ENCODE data around the gene TRIM62. TPM values are rescaled to one million over a fixed set of nuclear protein-coding genes. Genes with fewer than 3 reads are reported as not detected.

TRIM62 gene
- total RNA-seq, 2 experiments from 2014 or later = 3.6 to 3.9 TPM

DNA sequence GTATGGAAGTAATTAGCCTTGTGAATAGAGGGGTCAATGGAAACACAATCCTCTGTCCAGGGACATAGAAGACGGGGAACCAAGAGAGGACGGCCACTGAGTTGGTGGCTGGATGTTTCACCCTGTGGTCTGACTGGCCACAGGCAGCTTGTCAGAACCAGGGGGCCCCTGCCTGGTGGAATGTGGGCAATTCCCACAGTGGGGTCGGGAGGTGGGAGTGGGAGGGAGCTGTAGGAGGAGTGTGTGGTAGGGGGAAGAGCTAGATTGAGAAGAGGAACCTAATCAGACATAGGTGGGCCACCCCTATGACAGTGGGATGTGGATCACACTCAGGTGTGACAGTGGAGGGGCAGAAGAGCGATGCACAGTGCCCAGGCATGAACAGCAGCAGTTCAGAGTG is 31.3 kb downstream of the TRIM62 start:
- Mint-ChIP-seq H3K4me3 (no peak overlapping the region), H3K27ac (no peak overlapping the region), H3K27me3 (no peaks in the 10 kb centered on the region), H3K36me3 (peaks cover 4% of the 10 kb centered on the region), H3K9me3 (no peaks in the 10 kb centered on the region), H3K4me1 (ENCODE audit: low read depth) (no peaks in the 10 kb centered on the region)
- CTCF ChIA-PET = interaction anchor here (1.3 kb wide), 1 partner anchor 55 kb away, joined by 3 read pairs; no protein-coding TSS in a partner anchor
- intact Hi-C loops (cut with micrococcal nuclease) = no loop called here
- POLR2A ChIA-PET = interaction anchor here (0.6 kb wide), 1 partner anchor 26 kb away, joined by 6 read pairs; no protein-coding TSS in a partner anchor
- DNase-seq = no peak

DNA sequence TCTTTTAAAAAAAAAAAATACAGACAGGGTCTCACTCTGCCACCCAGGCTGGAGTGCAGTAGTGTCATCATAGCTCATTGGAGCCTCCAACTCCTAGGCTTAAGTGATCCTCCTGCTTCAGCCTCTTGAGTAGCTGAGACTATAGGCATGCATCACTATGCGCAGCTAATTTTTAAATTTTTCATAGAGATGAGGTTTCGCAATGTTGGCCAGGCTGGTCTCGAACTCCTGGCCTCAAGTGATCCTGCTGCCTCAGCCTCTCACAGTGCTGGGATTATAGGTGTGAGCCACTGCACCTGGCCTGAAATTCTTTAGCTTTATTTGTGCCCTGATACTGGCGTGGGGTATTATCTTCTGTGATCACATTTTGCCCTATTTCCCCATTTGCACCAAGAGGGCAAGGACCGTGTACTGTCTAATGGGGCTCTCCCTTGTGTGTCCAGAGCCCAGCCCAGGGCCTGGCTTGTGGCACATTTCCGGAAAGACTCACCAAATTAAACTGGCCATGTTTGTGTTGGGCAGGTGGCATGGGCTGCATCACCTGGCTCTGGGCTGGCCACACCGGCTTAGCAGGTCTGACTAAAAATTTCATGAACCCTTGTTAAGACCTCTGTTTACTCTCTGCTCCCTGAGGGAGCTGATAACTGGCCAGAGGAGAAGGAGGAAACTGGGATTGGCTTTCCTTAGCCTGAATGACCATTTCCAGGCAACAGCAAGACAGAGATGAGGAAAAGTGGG is 32.2 kb downstream of the TRIM62 start:
- POLR2A ChIA-PET = no interaction called here
- no peak for DNase-seq
- peaks cover 4% of the 10 kb centered on the region for H3K36me3 Mint-ChIP-seq

DNA sequence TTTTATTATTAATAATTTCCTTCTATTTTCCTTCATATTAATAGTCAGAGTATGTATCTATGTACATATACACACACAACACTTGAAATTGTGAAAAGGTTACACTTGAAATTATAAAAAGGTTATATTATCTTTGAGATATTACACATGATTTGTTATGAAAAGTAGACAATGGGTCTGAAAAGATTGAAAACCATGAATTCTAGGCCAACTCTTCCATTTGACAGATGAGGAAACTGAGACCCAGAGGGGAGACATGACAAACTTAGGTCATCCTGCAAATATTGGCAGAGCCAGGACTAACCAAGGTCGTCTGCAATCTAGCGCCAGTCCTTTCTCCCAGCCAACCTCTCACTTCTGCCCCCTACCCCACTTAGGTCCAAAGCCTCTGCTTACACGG is 33.2 kb downstream of the TRIM62 start:
- Mint-ChIP-seq H3K36me3 (peaks cover 2% of the 10 kb centered on the region), H3K27ac (no peak overlapping the region), H3K4me3 (no peak overlapping the region), H3K9me3 (no peaks in the 10 kb centered on the region), H3K4me1 (ENCODE audit: low read depth) (no peaks in the 10 kb centered on the region), H3K27me3 (no peaks in the 10 kb centered on the region)
- CTCF ChIA-PET = interaction anchor here (1.0 kb wide), 1 partner anchor 14 kb away, joined by 3 read pairs; no protein-coding TSS in a partner anchor
- POLR2A ChIA-PET = no interaction called here
- no peak for DNase-seq
- intact Hi-C loops (cut with micrococcal nuclease) = no loop called here

More for the DNA sequence above, 32.2 kb downstream of the TRIM62 start:
- CTCF ChIA-PET = interaction anchor here (1.3 kb wide), 1 partner anchor 54 kb away, joined by 3 read pairs; no protein-coding TSS in a partner anchor
- Mint-ChIP-seq H3K27ac (no peak overlapping the region), H3K27me3 (no peaks in the 10 kb centered on the region), H3K9me3 (no peaks in the 10 kb centered on the region), H3K4me3 (no peak overlapping the region), H3K4me1 (ENCODE audit: low read depth) (no peaks in the 10 kb centered on the region)
- intact Hi-C loops (cut with micrococcal nuclease) = no loop called here

DNA sequence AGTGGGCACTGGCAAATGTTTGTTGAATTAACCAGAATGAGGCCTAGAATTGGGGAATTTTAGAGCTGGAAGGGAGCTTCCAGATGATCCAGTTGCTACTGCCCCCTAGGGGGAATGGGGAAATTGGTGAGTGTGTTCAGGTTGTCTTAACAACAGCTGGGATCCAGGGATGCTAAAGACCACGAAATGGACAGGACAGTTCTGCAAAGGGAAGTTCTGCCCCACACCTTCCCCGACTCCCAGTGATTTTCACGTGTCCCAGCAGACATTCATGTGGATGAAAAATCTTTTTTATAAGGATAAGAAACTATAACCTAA is 33.9 kb downstream of the TRIM62 start:
- intact Hi-C loops (cut with micrococcal nuclease) = no loop called here
- H3K4me1 Mint-ChIP-seq (ENCODE audit: low read depth) = no peaks in the 10 kb centered on the region
- POLR2A ChIA-PET = no interaction called here
- H3K36me3 Mint-ChIP-seq = peaks cover 2% of the 10 kb centered on the region
- H3K9me3 Mint-ChIP-seq = no peaks in the 10 kb centered on the region
- CTCF ChIA-PET = interaction anchor here (1.0 to 1.1 kb wide), 2 partner anchors 13 to 21 kb away, joined by 3 to 5 read pairs; no protein-coding TSS in a partner anchor
- H3K27me3 Mint-ChIP-seq = no peaks in the 10 kb centered on the region
- H3K27ac Mint-ChIP-seq = no peak overlapping the region
- no peak for DNase-seq
- no peak overlapping the region for H3K4me3 Mint-ChIP-seq

DNA sequence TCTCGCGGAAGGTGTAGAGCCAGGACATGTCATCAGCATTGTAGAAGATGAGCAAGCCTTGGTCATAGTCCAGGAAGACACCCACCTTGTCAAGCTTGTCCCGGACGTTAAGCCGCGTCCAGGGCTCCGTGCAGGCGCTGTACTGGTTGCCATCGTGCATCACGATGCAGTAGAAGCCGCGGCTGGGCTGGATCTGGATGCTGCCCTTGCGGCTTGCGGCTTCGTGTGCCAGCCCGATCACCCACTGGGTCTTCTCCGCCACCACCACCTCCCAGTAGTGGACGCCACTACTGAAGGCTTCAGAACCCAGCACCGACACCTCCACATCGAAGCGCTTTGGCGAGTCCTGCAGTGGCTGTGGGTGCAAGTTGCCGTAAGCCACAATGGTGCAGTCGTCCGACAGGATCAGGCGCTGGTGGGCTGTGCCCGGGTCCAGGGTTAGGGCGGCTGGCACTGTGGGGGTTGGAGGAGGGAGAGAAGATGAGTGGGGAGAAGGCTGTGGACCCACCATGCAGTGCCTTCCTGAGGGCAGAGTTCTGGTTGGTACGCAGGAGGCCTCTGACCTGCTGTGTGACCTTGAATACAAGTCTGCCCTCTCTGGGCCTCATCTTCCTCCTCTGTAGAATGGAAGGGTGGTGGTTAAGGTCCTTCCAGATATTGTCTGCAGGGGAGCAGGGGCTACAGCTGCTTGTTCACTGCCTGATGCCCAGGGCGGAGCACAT is 34.4 kb downstream of the TRIM62 start:
- intact Hi-C loops (cut with micrococcal nuclease) = no loop called here
- DNase-seq = no peak
- ChIA-PET POLR2A (no interaction called here), CTCF (interaction anchor here (1.0 to 1.1 kb wide), 2 partner anchors 12 to 20 kb away, joined by 3 to 5 read pairs; no protein-coding TSS in a partner anchor)
- no peaks in the 10 kb centered on the region for H3K27me3 Mint-ChIP-seq
- H3K36me3 Mint-ChIP-seq = peaks cover 2% of the 10 kb centered on the region
- no peak overlapping the region for H3K4me3 Mint-ChIP-seq
- no peaks in the 10 kb centered on the region for H3K4me1 Mint-ChIP-seq (ENCODE audit: low read depth)
- no peaks in the 10 kb centered on the region for H3K9me3 Mint-ChIP-seq
- no peak overlapping the region for H3K27ac Mint-ChIP-seq

DNA sequence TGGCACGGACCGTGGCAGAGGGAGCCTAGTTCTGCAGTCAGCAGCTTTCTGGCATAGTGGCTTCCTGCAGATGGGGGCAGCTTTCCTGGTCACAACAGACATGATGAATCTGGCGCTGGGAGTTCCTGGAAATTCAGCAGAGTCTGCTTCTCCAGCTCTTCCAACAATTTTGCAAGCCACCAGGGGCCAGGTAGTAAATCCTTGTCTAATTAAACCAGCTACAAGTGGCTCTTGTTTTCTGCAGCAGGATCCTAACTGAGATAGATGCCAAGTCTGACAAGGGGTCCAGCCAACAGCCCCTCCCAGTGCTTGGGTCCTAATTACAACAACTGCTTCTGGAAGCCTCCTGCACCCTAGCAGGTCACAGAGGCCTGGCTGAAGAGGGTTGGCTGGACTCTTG is 35.8 kb downstream of the TRIM62 start:
- DNase-seq = no peak
- no peak overlapping the region for H3K27ac Mint-ChIP-seq
- no peaks in the 10 kb centered on the region for H3K9me3 Mint-ChIP-seq
- no peaks in the 10 kb centered on the region for H3K27me3 Mint-ChIP-seq
- ChIA-PET POLR2A (no interaction called here), CTCF (interaction anchor here (1.2 to 1.3 kb wide), 2 partner anchors 50 to 150 kb away, joined by 3 to 7 read pairs; no protein-coding TSS in a partner anchor)
- peaks cover 2% of the 10 kb centered on the region for H3K36me3 Mint-ChIP-seq
- no peak overlapping the region for H3K4me3 Mint-ChIP-seq
- intact Hi-C loops (cut with micrococcal nuclease) = no loop called here
- peaks cover 4% of the 10 kb centered on the region for H3K4me1 Mint-ChIP-seq (ENCODE audit: low read depth)

DNA sequence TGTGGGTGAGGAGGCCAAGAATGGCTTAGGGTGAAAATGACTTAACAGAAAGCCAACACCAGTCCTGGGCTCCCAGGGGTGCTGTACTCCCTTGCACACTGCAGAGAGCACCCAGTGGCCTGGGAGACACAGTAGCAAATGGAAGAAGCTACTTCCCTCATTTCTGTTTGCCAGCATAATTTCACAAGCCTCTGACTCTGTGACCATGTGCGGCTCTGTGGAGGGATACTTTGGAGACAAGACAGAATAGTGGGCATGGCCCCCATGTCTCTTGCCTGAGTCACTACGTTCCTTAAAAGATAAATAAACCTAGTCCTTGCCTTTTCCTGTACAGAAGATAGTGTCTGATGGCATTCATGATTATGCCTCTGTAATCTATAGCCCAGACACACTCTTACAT is 38.1 kb downstream of the TRIM62 start:
- ChIA-PET CTCF (no interaction called here), POLR2A (no interaction called here)
- intact Hi-C loops (cut with micrococcal nuclease) = no loop called here
- Mint-ChIP-seq H3K36me3 (peaks cover 2% of the 10 kb centered on the region), H3K4me3 (no peak overlapping the region), H3K9me3 (no peaks in the 10 kb centered on the region), H3K27ac (no peak overlapping the region), H3K27me3 (no peaks in the 10 kb centered on the region), H3K4me1 (ENCODE audit: low read depth) (peaks cover 4% of the 10 kb centered on the region)
- DNase-seq = no peak

DNA sequence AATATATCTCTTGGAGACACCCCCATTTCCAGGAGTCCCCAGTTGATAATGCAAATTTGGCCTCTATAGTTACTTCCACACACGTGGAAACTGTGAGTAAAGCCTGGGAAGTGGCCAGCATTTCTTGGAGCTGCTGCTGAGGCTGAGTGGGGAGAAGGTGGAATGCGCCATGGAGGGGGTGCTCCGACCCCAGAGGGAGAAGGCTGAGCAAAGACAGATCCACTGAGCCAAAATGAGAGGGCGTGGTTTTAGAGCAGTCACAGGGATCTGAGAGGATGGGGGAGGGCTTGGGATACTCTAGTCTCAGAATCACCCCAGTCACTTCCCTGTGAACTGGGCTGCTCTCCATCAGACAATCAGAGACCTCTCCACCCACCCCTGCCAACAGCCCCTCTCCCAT is 38.7 kb downstream of the TRIM62 start:
- H3K36me3 Mint-ChIP-seq = peaks cover 2% of the 10 kb centered on the region
- intact Hi-C loops (cut with micrococcal nuclease) = no loop called here
- H3K9me3 Mint-ChIP-seq = no peaks in the 10 kb centered on the region
- ChIA-PET CTCF (no interaction called here), POLR2A (no interaction called here)
- H3K4me3 Mint-ChIP-seq = no peak overlapping the region
- DNase-seq = no peak
- peaks cover 4% of the 10 kb centered on the region for H3K4me1 Mint-ChIP-seq (ENCODE audit: low read depth)
- H3K27me3 Mint-ChIP-seq = no peaks in the 10 kb centered on the region
- H3K27ac Mint-ChIP-seq = no peak overlapping the region

DNA sequence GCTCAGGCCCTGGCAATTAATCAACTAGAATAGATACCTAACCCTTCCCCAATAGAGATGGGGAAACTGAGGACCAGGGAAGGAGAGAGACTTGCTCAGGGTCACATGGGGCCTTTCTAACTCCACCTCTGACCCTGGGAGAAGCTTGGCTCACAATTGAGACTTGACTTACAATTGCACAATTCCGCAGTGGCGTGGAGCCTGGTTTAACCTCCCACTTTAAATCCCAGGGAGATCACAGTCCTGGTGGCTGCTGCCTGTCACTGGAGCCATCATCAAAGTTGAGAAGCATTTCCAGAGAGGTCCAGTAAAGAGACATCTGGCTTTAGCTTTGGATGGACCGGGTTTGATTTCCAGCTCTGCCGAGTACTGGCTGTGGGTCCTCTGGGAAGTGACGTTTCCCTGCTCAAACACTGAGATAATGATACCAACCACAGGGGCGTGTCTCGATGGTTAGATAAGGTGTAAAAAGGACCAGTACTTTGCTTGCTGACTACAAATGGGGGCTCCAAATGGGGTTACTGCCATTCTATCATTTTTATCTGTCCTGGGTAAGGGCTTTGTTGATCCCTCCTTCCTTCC is 39.3 kb downstream of the TRIM62 start:
- CTCF ChIA-PET = no interaction called here
- Mint-ChIP-seq H3K9me3 (no peaks in the 10 kb centered on the region), H3K27me3 (no peaks in the 10 kb centered on the region), H3K36me3 (peaks cover 2% of the 10 kb centered on the region), H3K27ac (no peak overlapping the region), H3K4me3 (no peak overlapping the region), H3K4me1 (ENCODE audit: low read depth) (peaks cover 4% of the 10 kb centered on the region)
- DNase-seq = no peak
- POLR2A ChIA-PET = no interaction called here
- intact Hi-C loops (cut with micrococcal nuclease) = no loop called here

DNA sequence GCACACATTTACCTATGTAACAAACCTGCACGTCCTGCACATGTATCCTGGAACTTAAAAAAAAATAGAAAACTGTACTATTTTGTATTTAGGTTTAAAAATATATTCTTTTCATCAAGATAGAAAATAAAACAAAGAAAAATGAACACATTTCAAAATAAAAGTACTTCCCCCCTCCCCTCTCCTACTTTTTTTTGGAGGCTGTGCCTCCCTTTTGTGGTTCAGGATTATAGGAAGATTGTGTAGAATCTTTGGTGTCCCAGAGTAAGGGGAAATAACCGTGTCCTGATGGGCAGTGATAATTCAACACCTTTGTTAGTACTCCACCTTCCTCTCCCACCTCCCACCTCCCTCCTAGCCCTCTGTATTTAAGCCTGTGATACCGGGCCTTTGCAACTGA is 40.1 kb downstream of the TRIM62 start:
- Mint-ChIP-seq H3K9me3 (no peaks in the 10 kb centered on the region), H3K4me3 (no peak overlapping the region), H3K27ac (no peak overlapping the region), H3K27me3 (no peaks in the 10 kb centered on the region), H3K4me1 (ENCODE audit: low read depth) (peaks cover 4% of the 10 kb centered on the region), H3K36me3 (peaks cover 2% of the 10 kb centered on the region)
- DNase-seq = no peak
- ChIA-PET CTCF (no interaction called here), POLR2A (no interaction called here)
- intact Hi-C loops (cut with micrococcal nuclease) = no loop called here

DNA sequence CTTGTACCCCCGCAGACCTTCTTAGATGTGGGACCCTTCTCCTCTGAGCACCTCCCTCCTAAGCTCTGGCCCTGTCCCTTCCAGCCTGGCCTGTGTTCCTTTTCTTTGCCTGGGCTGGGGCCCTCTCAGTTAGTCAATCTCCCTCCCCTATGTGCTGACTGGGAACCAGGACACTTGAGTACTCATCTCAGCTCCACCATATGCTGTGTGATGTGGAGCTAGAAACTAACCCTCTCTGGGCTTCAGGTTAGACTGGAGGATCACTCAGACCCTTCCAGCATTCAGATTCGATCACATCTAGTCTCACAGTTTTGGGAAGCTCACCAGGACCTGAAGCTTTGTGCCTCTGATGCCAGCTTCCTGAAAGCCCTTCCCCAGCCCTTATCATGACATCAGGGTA is 40.6 kb downstream of the TRIM62 start:
- Mint-ChIP-seq H3K4me1 (ENCODE audit: low read depth) (peaks cover 4% of the 10 kb centered on the region), H3K36me3 (no peaks in the 10 kb centered on the region), H3K27me3 (no peaks in the 10 kb centered on the region), H3K27ac (no peak overlapping the region), H3K9me3 (no peaks in the 10 kb centered on the region), H3K4me3 (no peak overlapping the region)
- intact Hi-C loops (cut with micrococcal nuclease) = no loop called here
- POLR2A ChIA-PET = interaction anchor here (1.0 kb wide), 1 partner anchor 14 kb away, joined by 5 read pairs; no protein-coding TSS in a partner anchor
- DNase-seq = no peak
- CTCF ChIA-PET = interaction anchor here (0.7 kb wide), 1 partner anchor 14 kb away, joined by 3 read pairs; no protein-coding TSS in a partner anchor

Measured in activated CD4-positive, alpha-beta memory T cell treated with anti-CD3 and anti-CD28 coated beads for 36 hours (primary cell).